HCT116 (cell line): ENCODE measurements around the gene TMEM139. TPM values are rescaled to one million over a fixed set of nuclear protein-coding genes. Genes with fewer than 3 reads are reported as not detected.

ENCODE experiments used
- ATAC-seq: fragments of 200-7000 bp; cut with Tn5 transposase; 2 replicates; pipeline ENCODE4 v1.9.1; 2020; ENCODE audit warnings: mild to moderate bottlenecking, moderate library complexity
- BruUV-seq: library from RNA; stranded (reverse); fragments of 400-500 nt; replicated peaks from 2 replicates; lab custom pipeline; 2021; lab: Mats Ljungman, UMichigan
- CTCF ChIA-PET: fragments of 300-600 bp; sonication (Branson Sonifier 250); formaldehyde crosslinking; loops from one replicate; lab custom pipeline; 2021; ENCODE audit warnings: antibody characterized with exemption; lab: Charles Lee
- POLR2A ChIA-PET: fragments of 300-600, 350-600 bp; sonication (Branson Sonifier 250); formaldehyde crosslinking; loops from one replicate; lab custom pipeline; 2021; ENCODE audit warnings: antibody characterized with exemption; lab: Charles Lee
- RAD21 ChIA-PET, 2 experiments: fragments of 300-600 bp; sonication (Branson Sonifier 250); formaldehyde crosslinking; loops; one replicate each; lab custom pipeline; 2023; ENCODE audit warnings: low total read pairs in 2 of 2; ENCODE audit not compliant: uncharacterized antibody in 2 of 2, unreplicated experiment in 2 of 2, low non-redundant PET in 1 of 2; lab: Charles Lee
- DNase-seq: peaks from one replicate; pipeline ENCODE4 v3.0.0-alpha.2; 2010; ENCODE audit warnings: low read depth, low spot score
- H2AFZ ChIP-seq: fragments of 200-600 bp; shearing (Covaris generic), sonication (generic); 2 replicates; pipeline ENCODE4 v1.6.1; 2017; ENCODE audit warnings: low read depth, mixed run types, mixed read lengths, antibody characterized with exemption, low read length; ENCODE audit not compliant: poor library complexity, severe bottlenecking
- H3K27ac ChIP-seq: 2 replicates; pipeline ENCODE4 v1.5.1; 2012; ENCODE audit warnings: low read depth, low read length
- H3K27me3 ChIP-seq: fragments of 200-600 bp; sonication (generic); 2 replicates; pipeline ENCODE4 v1.6.1; 2016; ENCODE audit warnings: mixed run types, low read length, mixed read lengths; ENCODE audit not compliant: insufficient read depth
- H3K36me3 ChIP-seq, 2 experiments: fragments of 200-500 bp in 1 of 2; fragments of 200-600 bp in 1 of 2; sonication (Bioruptor generic) in 1 of 2; sonication (generic) in 1 of 2; 2 replicates each; pipeline versions ENCODE4 v1.5.1 to v1.6.1; 2014 to 2016; ENCODE audit warnings: low read length in 2 of 2, inconsistent platforms in 1 of 2, mixed read lengths in 1 of 2, mixed run types in 1 of 2; ENCODE audit not compliant: insufficient read depth in 2 of 2, control insufficient read depth in 1 of 2
- H3K4me1 ChIP-seq, 2 experiments: fragments of 200-600 bp in 1 of 2; sonication (generic) in 1 of 2; 2 replicates each; pipeline versions ENCODE4 v1.5.1 to v1.6.1; 2012 to 2017; ENCODE audit warnings: low read length in 2 of 2, inconsistent platforms in 1 of 2, mild to moderate bottlenecking in 1 of 2, mixed read lengths in 1 of 2, mixed run types in 1 of 2, moderate library complexity in 1 of 2; ENCODE audit not compliant: insufficient read depth in 2 of 2, control insufficient read depth in 1 of 2
- H3K4me2 ChIP-seq: fragments of 200-600 bp; sonication (generic); 2 replicates; pipeline ENCODE4 v1.6.1; 2017; ENCODE audit warnings: mixed run types, low read length, mixed read lengths
- H3K4me3 ChIP-seq, 2 experiments: fragments of 200-600 bp in 1 of 2; sonication (generic) in 1 of 2; replicated peaks in 1 of 2; 2 replicates each; pipeline ENCODE4 v1.5.1; 2011 to 2016; ENCODE audit warnings: low read length in 2 of 2, control low read depth in 1 of 2, low read depth in 1 of 2, mild to moderate bottlenecking in 1 of 2, mixed read lengths in 1 of 2, mixed run types in 1 of 2
- H3K79me2 ChIP-seq: fragments of 200-600 bp; sonication (generic); 2 replicates; pipeline ENCODE4 v1.6.1; 2017; ENCODE audit warnings: mild to moderate bottlenecking, mixed run types, low read length, moderate library complexity, mixed read lengths; ENCODE audit not compliant: insufficient read depth
- H3K9ac ChIP-seq: fragments of 200-600 bp; sonication (generic); 2 replicates; pipeline ENCODE4 v1.6.1; 2016; ENCODE audit warnings: low read length, mixed read lengths
- H3K9me2 ChIP-seq: fragments of 200-600 bp; sonication (generic), shearing (Covaris generic); 2 replicates; pipeline ENCODE4 v1.6.1; 2017; ENCODE audit warnings: mixed run types, mild to moderate bottlenecking, moderate library complexity; ENCODE audit not compliant: insufficient read depth
- H3K9me3 ChIP-seq, 2 experiments: fragments of 200-500 bp in 1 of 2; fragments of 200-600 bp in 1 of 2; sonication (Bioruptor generic) in 1 of 2; sonication (generic) in 1 of 2; 2 replicates each; pipeline ENCODE4 v1.6.1; 2014 to 2017; ENCODE audit warnings: low read length in 2 of 2, mixed read lengths in 2 of 2, inconsistent platforms in 1 of 2, low read depth in 1 of 2, mild to moderate bottlenecking in 1 of 2, mixed run types in 1 of 2, moderate library complexity in 1 of 2; ENCODE audit not compliant: control insufficient read depth in 1 of 2, insufficient read depth in 1 of 2
- H4K20me1 ChIP-seq: fragments of 200-600 bp; sonication (generic), shearing (Covaris generic); 2 replicates; pipeline ENCODE4 v1.6.1; 2017; ENCODE audit warnings: mixed run types, mild to moderate bottlenecking, moderate library complexity; ENCODE audit not compliant: insufficient read depth
- ATF3 ChIP-seq: IDR thresholded peaks from 2 replicates; pipeline ENCODE4 v1.6.1; 2012
- CTCF ChIP-seq, 3 experiments: fragments of 200-600 bp in 1 of 3; sonication (generic) in 1 of 3; IDR thresholded peaks in 2 of 3; conservative IDR thresholded peaks in 1 of 3; 2 replicates each; pipeline ENCODE4 v1.5.1; 2012 to 2017; ENCODE audit warnings: low read depth in 2 of 3, low read length in 2 of 3, antibody characterized with exemption in 1 of 3, borderline replicate concordance in 1 of 3, control low read depth in 1 of 3, mild to moderate bottlenecking in 1 of 3, mixed read lengths in 1 of 3, mixed run types in 1 of 3, moderate library complexity in 1 of 3; ENCODE audit not compliant: insufficient read depth in 1 of 3
- EZH2 ChIP-seq: fragments of 200-600 bp; sonication (generic); IDR thresholded peaks from 2 replicates; pipeline ENCODE4 v1.6.1; 2017; ENCODE audit warnings: antibody characterized with exemption, mixed run types
- JUND ChIP-seq: IDR thresholded peaks from 2 replicates; pipeline ENCODE4 v1.6.1; 2012
- POLR2A ChIP-seq: IDR thresholded peaks from 2 replicates; pipeline ENCODE4 v1.7.0; 2011; ENCODE audit warnings: borderline replicate concordance; ENCODE audit not compliant: insufficient read depth, insufficient read length; ENCODE audit errors: extremely low read depth
- RAD21 ChIP-seq: IDR thresholded peaks from 2 replicates; pipeline ENCODE4 v1.6.1; 2012; ENCODE audit warnings: low read depth, mild to moderate bottlenecking
- SP1 ChIP-seq: IDR thresholded peaks from 2 replicates; pipeline ENCODE4 v1.6.1; 2012; ENCODE audit warnings: low read depth
- ZBTB33 ChIP-seq: IDR thresholded peaks from 2 replicates; pipeline ENCODE4 v1.6.1; 2011; ENCODE audit warnings: mild to moderate bottlenecking, low read length, moderate library complexity; ENCODE audit not compliant: insufficient replicate concordance; ENCODE audit errors: extremely low read depth
- intact Hi-C: fragments of 100-400 bp; cut with micrococcal nuclease; formaldehyde crosslinking; loops from 2 replicates; pipeline ENCODE4 v1.10.0; 2022
- total RNA-seq: library from RNA; stranded (reverse); gene quantifications from one replicate; pipeline ENCODE4 v1.2.1, GENCODE V29; 2021; ENCODE audit not compliant: unreplicated experiment

The TMEM139 gene
- total RNA-seq, 1 experiment from 2014 or later, result 9.9 TPM

- H3K27me3 ChIP-seq, result no peaks in the 10 kb centered on the region
- CTCF ChIA-PET, result interaction anchor here (1.3 kb wide), 1 partner anchor 65 kb away, joined by 4 read pairs; no protein-coding TSS in a partner anchor
- H3K4me2 ChIP-seq, result no peak overlapping the region
- H4K20me1 ChIP-seq, result no peaks in the 10 kb centered on the region
- no peak overlapping the region for H3K4me3 ChIP-seq
- H3K27ac ChIP-seq, result no peak overlapping the region
- POLR2A ChIA-PET, result interaction anchor here (1.8 kb wide), 1 partner anchor 17 kb away, joined by 4 read pairs; the partner anchor contains the start of gene GSTK1
- intact Hi-C loops, result no loop called here
- no peak for ATAC-seq
- peaks cover 17 to 39% of the 10 kb centered on the region in 2 experiments for H3K4me1 ChIP-seq
- H3K9me3 ChIP-seq, result no peaks in the 10 kb centered on the region
- TF ChIP-seq SP1 (no peak), JUND (no peak), CTCF (IDR thresholded peaks at IDR 0.05 in 2 of 3, conservative IDR thresholded peaks at IDR 0.05 in 1 of 3; ENCODE audit: borderline replicate concordance in 1 of 3, insufficient read depth in 1 of 3, low read depth in 2 of 3, low read length in 2 of 3) (no peak), POLR2A (no peak), EZH2 (no peak), ATF3 (no peak), ZBTB33 (no peak), RAD21 (no peak)
- H3K36me3 ChIP-seq, result no peaks in the 10 kb centered on the region
- no TSS peak for BruUV-seq
- no peak overlapping the region for H2AFZ ChIP-seq
- DNase-seq, result no peak
- H3K79me2 ChIP-seq, result no peaks in the 10 kb centered on the region
- no peak overlapping the region for H3K9ac ChIP-seq
- H3K9me2 ChIP-seq, result no peaks in the 10 kb centered on the region
- RAD21 ChIA-PET, result no interaction called here
These were observed 4.2 kb upstream of the TMEM139 start for GRCh38 chr7:143280566-143280965.
